Ishikawa (cell line): ENCODE measurements around the gene PGAP2.

Experiments used
- EP300 ChIP-seq: IDR thresholded peaks from 2 replicates; pipeline ENCODE4 v1.6.1; 2012; ENCODE audit warnings: borderline replicate concordance
- TAF1 ChIP-seq: IDR thresholded peaks from 2 replicates; pipeline ENCODE4 v1.6.1; 2012; ENCODE audit warnings: low read depth, mild to moderate bottlenecking
- TF ChIP-seq, protein P1 (sequence below): IDR thresholded peaks from 2 replicates; pipeline ENCODE4 v1.6.1; 2012; ENCODE audit warnings: low read depth, mild to moderate bottlenecking

DNA sequence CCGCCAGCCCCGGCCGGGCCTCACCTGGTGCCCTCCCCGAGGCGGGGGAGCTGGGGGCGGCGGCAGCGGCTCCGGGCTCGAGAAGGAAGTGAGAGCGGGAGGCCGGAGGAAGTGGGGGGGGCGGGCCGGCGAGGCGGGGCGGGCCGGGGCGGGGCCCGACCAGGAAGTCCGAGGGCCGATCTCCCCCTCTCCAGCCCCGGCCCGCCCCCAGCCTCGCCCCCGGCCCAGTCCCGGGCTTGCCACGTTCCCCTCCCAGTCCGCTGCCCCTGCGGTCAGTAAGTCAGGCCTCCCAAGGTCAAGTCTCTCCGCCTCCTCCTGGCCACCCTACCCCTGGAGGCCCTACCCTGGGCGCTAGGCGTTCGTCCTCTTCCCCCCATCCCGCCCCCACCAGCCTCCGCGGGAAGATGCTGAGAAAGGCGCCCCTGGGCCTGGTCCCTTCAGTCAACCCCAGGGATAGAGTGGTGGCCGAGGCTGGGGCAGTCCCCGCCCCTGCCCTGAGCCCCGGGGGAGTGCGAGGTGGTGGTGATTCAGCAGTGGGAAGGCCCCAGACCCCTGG is 32.6 kb downstream of the PGAP2 start, which contains the start of gene RHOG:
- TF ChIP-seq EP300 (no peak), TAF1 (no peak)
- TF ChIP-seq, protein P1, sequence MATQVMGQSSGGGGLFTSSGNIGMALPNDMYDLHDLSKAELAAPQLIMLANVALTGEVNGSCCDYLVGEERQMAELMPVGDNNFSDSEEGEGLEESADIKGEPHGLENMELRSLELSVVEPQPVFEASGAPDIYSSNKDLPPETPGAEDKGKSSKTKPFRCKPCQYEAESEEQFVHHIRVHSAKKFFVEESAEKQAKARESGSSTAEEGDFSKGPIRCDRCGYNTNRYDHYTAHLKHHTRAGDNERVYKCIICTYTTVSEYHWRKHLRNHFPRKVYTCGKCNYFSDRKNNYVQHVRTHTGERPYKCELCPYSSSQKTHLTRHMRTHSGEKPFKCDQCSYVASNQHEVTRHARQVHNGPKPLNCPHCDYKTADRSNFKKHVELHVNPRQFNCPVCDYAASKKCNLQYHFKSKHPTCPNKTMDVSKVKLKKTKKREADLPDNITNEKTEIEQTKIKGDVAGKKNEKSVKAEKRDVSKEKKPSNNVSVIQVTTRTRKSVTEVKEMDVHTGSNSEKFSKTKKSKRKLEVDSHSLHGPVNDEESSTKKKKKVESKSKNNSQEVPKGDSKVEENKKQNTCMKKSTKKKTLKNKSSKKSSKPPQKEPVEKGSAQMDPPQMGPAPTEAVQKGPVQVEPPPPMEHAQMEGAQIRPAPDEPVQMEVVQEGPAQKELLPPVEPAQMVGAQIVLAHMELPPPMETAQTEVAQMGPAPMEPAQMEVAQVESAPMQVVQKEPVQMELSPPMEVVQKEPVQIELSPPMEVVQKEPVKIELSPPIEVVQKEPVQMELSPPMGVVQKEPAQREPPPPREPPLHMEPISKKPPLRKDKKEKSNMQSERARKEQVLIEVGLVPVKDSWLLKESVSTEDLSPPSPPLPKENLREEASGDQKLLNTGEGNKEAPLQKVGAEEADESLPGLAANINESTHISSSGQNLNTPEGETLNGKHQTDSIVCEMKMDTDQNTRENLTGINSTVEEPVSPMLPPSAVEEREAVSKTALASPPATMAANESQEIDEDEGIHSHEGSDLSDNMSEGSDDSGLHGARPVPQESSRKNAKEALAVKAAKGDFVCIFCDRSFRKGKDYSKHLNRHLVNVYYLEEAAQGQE, result no peak
